ENCODE data around the gene CAMK4. TPM values are rescaled to one million over a fixed set of nuclear protein-coding genes. Genes with fewer than 3 reads are reported as not detected.

CAMK4 gene
- total RNA-seq, 1 experiment from 2014 or later, result 10.2 TPM

DNA sequence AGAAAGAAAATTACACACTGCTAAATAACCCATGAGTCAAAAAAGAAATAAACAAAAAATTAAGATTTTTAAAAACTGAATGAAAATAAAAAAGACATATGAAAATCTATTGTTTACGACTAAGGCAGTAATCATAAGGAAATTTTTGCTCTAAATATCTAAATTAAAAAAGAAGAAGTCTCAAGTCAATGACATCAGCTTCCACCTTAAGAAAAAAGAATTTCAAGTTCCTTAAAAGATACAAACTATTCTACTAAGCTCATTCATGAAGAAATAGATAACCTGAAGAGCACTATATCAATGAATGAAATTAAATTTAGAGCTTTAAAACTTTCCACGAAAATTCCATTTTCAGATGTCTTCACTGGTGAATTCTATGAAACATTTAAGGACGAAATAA, 303.9 kb downstream of the CAMK4 start:
- intact Hi-C loops (cut with micrococcal nuclease), result no loop called here
- no TSS peak for BruUV-seq (replicated peaks)
- no peak overlapping the region for H3K4me3 ChIP-seq (replicated peaks in 1 of 2; ENCODE audit: low read depth in 1 of 2, low read length in 2 of 2)
- H3K27me3 ChIP-seq (ENCODE audit: insufficient read depth, low read length), result no peaks in the 10 kb centered on the region
- no peaks in the 10 kb centered on the region for H3K36me3 ChIP-seq (ENCODE audit: control insufficient read depth in 1 of 2, insufficient read depth in 2 of 2, low read length in 2 of 2)
- DNase-seq (ENCODE audit: low read depth, low spot score) (no peak), ATAC-seq (no peak)
- ChIA-PET RAD21 (ENCODE audit: low non-redundant PET in 1 of 2, low total read pairs in 2 of 2, uncharacterized antibody in 2 of 2, unreplicated experiment in 2 of 2) (no interaction called here), POLR2A (no interaction called here), CTCF (no interaction called here)
- no peaks in the 10 kb centered on the region for H4K20me1 ChIP-seq (ENCODE audit: insufficient read depth)
- no peaks in the 10 kb centered on the region for H3K79me2 ChIP-seq (ENCODE audit: insufficient read depth, low read length)
- peaks cover 0 to 19% of the 10 kb centered on the region in 2 experiments; a peak in 3 of 4 replicates for H3K4me1 ChIP-seq (ENCODE audit: control insufficient read depth in 1 of 2, insufficient read depth in 2 of 2, low read length in 2 of 2)
- no peak overlapping the region for H3K27ac ChIP-seq (ENCODE audit: low read depth, low read length)
- TF ChIP-seq POLR2AphosphoS5 (IDR thresholded peaks at IDR 0.05; ENCODE audit: low read depth, low read length), result no peak
- H3K9me3 ChIP-seq (ENCODE audit: control insufficient read depth in 1 of 2, insufficient read depth in 1 of 2, low read depth in 1 of 2, low read length in 2 of 2), result no peaks in the 10 kb centered on the region
- H3K9ac ChIP-seq (ENCODE audit: low read length), result no peak overlapping the region
- no peak overlapping the region for H3K4me2 ChIP-seq (ENCODE audit: low read length)
- no peak overlapping the region for H2AFZ ChIP-seq (ENCODE audit: low read depth, low read length, poor library complexity, severe bottlenecking)
- H3K9me2 ChIP-seq (ENCODE audit: insufficient read depth), result no peaks in the 10 kb centered on the region; the same call in 1 of the 2 replicates

DNA sequence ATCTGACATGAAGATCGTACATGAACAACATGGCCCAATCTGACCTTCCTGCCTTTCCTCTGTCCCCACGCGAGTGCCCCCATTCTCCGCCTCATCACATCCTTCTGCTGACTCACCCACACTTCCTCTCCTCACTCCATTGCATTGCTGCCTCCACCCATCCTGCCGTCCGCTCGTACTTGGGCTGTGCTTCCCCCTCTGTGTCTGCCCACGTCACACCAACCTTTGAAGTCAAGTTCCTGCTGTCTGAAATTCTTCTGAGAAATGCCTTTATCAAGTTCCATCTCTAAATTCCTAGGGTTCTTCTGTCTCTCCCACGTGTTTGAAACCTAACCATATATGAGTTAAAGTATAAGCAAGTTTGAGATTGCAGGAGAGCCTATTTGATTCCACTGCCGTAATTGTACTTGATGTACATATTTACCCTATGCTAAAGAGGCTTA, 306.1 kb downstream of the CAMK4 start:
- ATAC-seq (peak; percentile 97), DNase-seq (ENCODE audit: low read depth, low spot score) (peak; percentile 61)
- RAD21 ChIA-PET (ENCODE audit: low non-redundant PET in 1 of 2, low total read pairs in 2 of 2, uncharacterized antibody in 2 of 2, unreplicated experiment in 2 of 2), result no interaction called here
- Histone ChIP-seq H3K27me3 (ENCODE audit: insufficient read depth, low read length) (no peaks in the 10 kb centered on the region), H3K9me2 (ENCODE audit: insufficient read depth) (no peaks in the 10 kb centered on the region; the same call in 1 of the 2 replicates), H3K36me3 (ENCODE audit: control insufficient read depth in 1 of 2, insufficient read depth in 2 of 2, low read length in 2 of 2) (no peaks in the 10 kb centered on the region), H3K4me3 (replicated peaks in 1 of 2; ENCODE audit: low read depth in 1 of 2, low read length in 2 of 2) (peak overlapping the region; percentile 7 to 31), H3K27ac (ENCODE audit: low read depth, low read length) (peak overlapping the region; percentile 49), H3K4me2 (ENCODE audit: low read length) (peak overlapping the region; percentile 57), H3K79me2 (ENCODE audit: insufficient read depth, low read length) (no peaks in the 10 kb centered on the region), H2AFZ (ENCODE audit: low read depth, low read length, poor library complexity, severe bottlenecking) (peak overlapping the region; percentile 79), H3K4me1 (ENCODE audit: control insufficient read depth in 1 of 2, insufficient read depth in 2 of 2, low read length in 2 of 2) (peaks cover 0 to 19% of the 10 kb centered on the region in 2 experiments; a peak in 3 of 4 replicates), H4K20me1 (ENCODE audit: insufficient read depth) (no peaks in the 10 kb centered on the region), H3K9ac (ENCODE audit: low read length) (no peak overlapping the region), H3K9me3 (ENCODE audit: control insufficient read depth in 1 of 2, insufficient read depth in 1 of 2, low read depth in 1 of 2, low read length in 2 of 2) (no peaks in the 10 kb centered on the region)
- POLR2A ChIA-PET, result interaction anchor here (2.1 kb wide), 1 partner anchor 631 kb away, joined by 6 read pairs; no protein-coding TSS in a partner anchor
- CTCF ChIA-PET, result interaction anchor here (1.5 to 3.9 kb wide), 3 partner anchors 15 to 372 kb away, joined by 5 to 16 read pairs (median 13); no protein-coding TSS in a partner anchor
- TF ChIP-seq ZNF274 (IDR thresholded peaks at IDR 0.05; ENCODE audit: low read depth, low read length), result no peak
- TF ChIP-seq POLR2A (IDR thresholded peaks at IDR 0.05; ENCODE audit: borderline replicate concordance, extremely low read depth, insufficient read depth, insufficient read length), result peak; percentile 37
- peak; percentile 59 for TF ChIP-seq FOSL1 (IDR thresholded peaks at IDR 0.05; ENCODE audit: low read depth)
- peak; percentile 13; the same call in 1 of the 2 replicates for TF ChIP-seq SP1 (IDR thresholded peaks at IDR 0.05; ENCODE audit: low read depth)
- TF ChIP-seq YY1 (IDR thresholded peaks at IDR 0.05; ENCODE audit: extremely low read depth, insufficient replicate concordance, low read depth, low read length), result peak; percentile 47
- TF ChIP-seq JUND (IDR thresholded peaks at IDR 0.05), result peak; percentile 66
- TF ChIP-seq POLR2AphosphoS5 (IDR thresholded peaks at IDR 0.05; ENCODE audit: low read depth, low read length), result peak; percentile 49; the same call in 1 of the 2 replicates
- peak; percentile 92 for TF ChIP-seq TCF7L2 (IDR thresholded peaks at IDR 0.05; ENCODE audit: borderline replicate concordance, extremely low read depth, insufficient read depth, insufficient read length)
- TF ChIP-seq, protein P1, sequence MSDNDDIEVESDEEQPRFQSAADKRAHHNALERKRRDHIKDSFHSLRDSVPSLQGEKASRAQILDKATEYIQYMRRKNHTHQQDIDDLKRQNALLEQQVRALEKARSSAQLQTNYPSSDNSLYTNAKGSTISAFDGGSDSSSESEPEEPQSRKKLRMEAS (IDR thresholded peaks at IDR 0.05), result peak; percentile 69; the same call in 1 of the 2 replicates
- TF ChIP-seq, protein P2, sequence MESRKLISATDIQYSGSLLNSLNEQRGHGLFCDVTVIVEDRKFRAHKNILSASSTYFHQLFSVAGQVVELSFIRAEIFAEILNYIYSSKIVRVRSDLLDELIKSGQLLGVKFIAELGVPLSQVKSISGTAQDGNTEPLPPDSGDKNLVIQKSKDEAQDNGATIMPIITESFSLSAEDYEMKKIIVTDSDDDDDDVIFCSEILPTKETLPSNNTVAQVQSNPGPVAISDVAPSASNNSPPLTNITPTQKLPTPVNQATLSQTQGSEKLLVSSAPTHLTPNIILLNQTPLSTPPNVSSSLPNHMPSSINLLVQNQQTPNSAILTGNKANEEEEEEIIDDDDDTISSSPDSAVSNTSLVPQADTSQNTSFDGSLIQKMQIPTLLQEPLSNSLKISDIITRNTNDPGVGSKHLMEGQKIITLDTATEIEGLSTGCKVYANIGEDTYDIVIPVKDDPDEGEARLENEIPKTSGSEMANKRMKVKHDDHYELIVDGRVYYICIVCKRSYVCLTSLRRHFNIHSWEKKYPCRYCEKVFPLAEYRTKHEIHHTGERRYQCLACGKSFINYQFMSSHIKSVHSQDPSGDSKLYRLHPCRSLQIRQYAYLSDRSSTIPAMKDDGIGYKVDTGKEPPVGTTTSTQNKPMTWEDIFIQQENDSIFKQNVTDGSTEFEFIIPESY (IDR thresholded peaks at IDR 0.05; ENCODE audit: extremely low read depth, insufficient replicate concordance, low read length), result peak; percentile 19
- TF ChIP-seq ZFX (IDR thresholded peaks at IDR 0.05), result no peak
- TF ChIP-seq EZH2 (IDR thresholded peaks at IDR 0.05), result no peak
- no TSS peak for BruUV-seq (replicated peaks)
- intact Hi-C loops (cut with micrococcal nuclease), result loop anchor here (5.0 kb wide), 1 partner anchor 617 kb away; no protein-coding TSS in a partner anchor

Measured in HCT116 (cell line).